Small intestine (tissue), 7 donors: ENCODE results near the gene FJX1. TPM values are rescaled to one million over a fixed set of nuclear protein-coding genes. Genes with fewer than 3 reads are reported as not detected.
"Not testable (repeated sequence)": the region's sequence is repeated elsewhere in the genome, so short reads cannot be mapped to it uniquely, and the experiment has no call there.

Source experiments
- DNase-seq, 2 donors: peaks; one replicate each; pipeline versions ENCODE4 v3.0.0 to v3.0.0-alpha.2; 2013
- FAIRE-seq: peaks from 2 replicates; lab custom pipeline; 2012; peaks lifted over from hg19 to GRCh38; lab: Jason Lieb, UNC
- H3K27ac ChIP-seq, 3 donors: one replicate each; pipeline ENCODE4 v1.5.1; 2013; ENCODE audit warnings: low read length in 2 of 3, mild to moderate bottlenecking in 2 of 3, control low read depth in 1 of 3, inconsistent platforms in 1 of 3, low read depth in 1 of 3, moderate library complexity in 1 of 3
- H3K27me3 ChIP-seq, 3 donors: one replicate each; pipeline ENCODE4 v1.6.1; 2013; ENCODE audit warnings: low read length in 3 of 3, inconsistent platforms in 1 of 3; ENCODE audit not compliant: control insufficient read depth in 3 of 3, insufficient read depth in 3 of 3
- H3K36me3 ChIP-seq, 3 donors: one replicate each; pipeline ENCODE4 v1.6.1; 2013; ENCODE audit warnings: low read length in 3 of 3, inconsistent platforms in 1 of 3, low read depth in 1 of 3, mild to moderate bottlenecking in 1 of 3, moderate library complexity in 1 of 3; ENCODE audit not compliant: control insufficient read depth in 3 of 3, insufficient read depth in 2 of 3
- H3K4me1 ChIP-seq, 3 donors: one replicate each; pipeline ENCODE4 v1.6.1; 2013; ENCODE audit warnings: low read length in 2 of 3, inconsistent platforms in 1 of 3, low read depth in 1 of 3, mild to moderate bottlenecking in 1 of 3, moderate library complexity in 1 of 3; ENCODE audit not compliant: control insufficient read depth in 3 of 3, insufficient read depth in 2 of 3
- H3K4me3 ChIP-seq, 3 donors: one replicate each; pipeline ENCODE4 v1.5.1; 2013; ENCODE audit warnings: low read length in 3 of 3, control low read depth in 1 of 3, inconsistent platforms in 1 of 3, low read depth in 1 of 3, mild to moderate bottlenecking in 1 of 3, moderate library complexity in 1 of 3
- H3K9me3 ChIP-seq, 2 donors: one replicate each; pipeline ENCODE4 v1.6.1; 2013; ENCODE audit warnings: low read depth in 1 of 2, low read length in 1 of 2; ENCODE audit not compliant: control insufficient read depth in 2 of 2, insufficient read depth in 1 of 2
- WGBS, 3 donors: extraction: QIAGEN DNeasy Blood & Tissue Kit; methylation state at CpG; one replicate each; pipeline ENCODE4 v1.1.7; 2013; 5-methylcytosine and 5-hydroxymethylcytosine counted together
- polyA plus RNA-seq, 4 donors: library from polyadenylated mRNA; stranded (reverse) in 3 of 4; unstranded in 1 of 4; fragments of 200-250 nt in 3 of 4; fragments of 120-200 nt in 1 of 4; gene quantifications; one replicate each; pipeline versions ENCODE4 v1.2.1 to v1.2.3, GENCODE V29; 2013
- donor health status: healthy with polysubstance abuse.
- donor health status: control.
- donor health status: control.
- donor health status: Bipolar disorder and iron deficiency.
- donor health status: healthy.

FJX1 gene
- polyA plus RNA-seq, 4 donors = 0.79 to 1.3 TPM; not detected in 2

DNA sequence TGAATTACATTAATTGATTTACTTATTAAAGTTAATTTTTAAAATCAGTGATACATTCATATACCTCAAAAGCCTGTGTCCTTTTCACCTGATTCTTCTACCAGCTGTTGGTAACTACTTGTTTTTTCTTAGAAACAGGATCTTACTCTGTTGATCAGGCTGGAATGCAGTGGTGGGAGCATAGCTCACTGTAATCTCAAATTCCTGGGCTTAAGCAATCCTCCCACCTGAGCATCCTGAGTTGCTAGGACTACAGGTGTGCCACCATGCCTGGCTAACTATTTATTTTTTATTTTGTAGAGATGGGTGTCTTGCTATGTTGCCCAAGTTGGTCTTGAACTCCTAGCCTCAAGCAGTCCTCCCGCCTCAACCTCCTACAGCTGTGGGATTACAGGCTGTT, 49.0 kb downstream of the FJX1 start:
- no peak for FAIRE-seq

DNA sequence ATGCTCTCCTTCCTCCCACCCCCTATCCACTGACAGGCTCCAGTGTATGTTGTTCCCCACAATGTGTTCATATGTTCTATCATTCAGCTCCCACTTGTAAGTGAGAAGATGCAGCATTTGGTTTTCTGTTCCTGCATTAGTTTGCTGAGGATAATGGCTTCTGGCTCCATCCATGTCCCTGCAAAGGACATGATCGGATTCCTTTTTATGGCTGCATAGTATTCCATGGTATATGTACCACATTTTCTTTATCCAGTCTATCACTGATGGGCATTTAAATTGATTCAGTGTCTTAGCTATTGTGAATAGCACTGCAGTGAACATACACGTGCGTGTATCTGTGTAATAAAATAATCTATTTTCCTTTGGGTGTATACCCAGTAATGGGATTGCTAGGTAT, 50.1 kb downstream of the FJX1 start:
- not testable (repeated sequence) for DNase-seq, H3K27ac ChIP-seq, H3K4me1 ChIP-seq, H3K4me3 ChIP-seq, H3K27me3 ChIP-seq, FAIRE-seq
- Histone ChIP-seq H3K36me3 (peaks cover 0 to 12% (median 0%) of the 10 kb centered on the region in 3 donors), H3K9me3 (peaks cover 0 to 29% of the 10 kb centered on the region in 2 donors)
- 96 to 100% (median 99%) methylated on average over 3 of the region's 3 CpGs for WGBS, 3 donors

More for the DNA sequence above, 49.0 kb downstream of the FJX1 start:
- peaks cover 0 to 32% of the 10 kb centered on the region in 2 donors for H3K9me3 ChIP-seq
- peaks cover 0 to 14% (median 0%) of the 10 kb centered on the region in 3 donors for H3K36me3 ChIP-seq
- H3K4me3 ChIP-seq = no peak overlapping the region
- peaks cover 2 to 11% (median 9%) of the 10 kb centered on the region in 3 donors for H3K4me1 ChIP-seq
- 95 to 100% (median 98%) methylated on average over 1 of the region's 1 CpG for WGBS, 3 donors
- H3K27me3 ChIP-seq = no peaks in the 10 kb centered on the region
- DNase-seq = no peak
- H3K27ac ChIP-seq = no peak overlapping the region

Other genes with a start within 250 kb of the FJX1 start
- under 1 TPM in 2 of 4 donors, not detected in 2; 0.15 to 0.18 TPM for gene SLC1A2, start 198.9 kb upstream of the FJX1 start, polyA plus RNA-seq
- gene PAMR1, start 92.8 kb upstream of the FJX1 start, polyA plus RNA-seq = 1 to 10 TPM in 3 of 4 donors, not detected in 1; 1.4 to 4.9 (median 4.6) TPM
- gene TRIM44, start 44.3 kb downstream of the FJX1 start, polyA plus RNA-seq = 10 to 100 TPM in 2 of 4 donors, 1 to 10 TPM in 2; 8.9 to 35.4 (median 12.8) TPM